Stimulated activated CD4-positive, alpha-beta T cell treated with anti-CD3 and anti-CD28 coated beads, Interleukin-1b, Interleukin-23, amount 100 ng/mL, for 24 hours (primary cell): ENCODE results near the gene VPS29.

ENCODE experiments used
- DNase-seq, 4 experiments: peaks; one replicate each; pipeline ENCODE4 v3.0.0-alpha.2; 2020; ENCODE audit warnings: low read depth in 4 of 4, low spot score in 1 of 4

Gene VPS29

DNA sequence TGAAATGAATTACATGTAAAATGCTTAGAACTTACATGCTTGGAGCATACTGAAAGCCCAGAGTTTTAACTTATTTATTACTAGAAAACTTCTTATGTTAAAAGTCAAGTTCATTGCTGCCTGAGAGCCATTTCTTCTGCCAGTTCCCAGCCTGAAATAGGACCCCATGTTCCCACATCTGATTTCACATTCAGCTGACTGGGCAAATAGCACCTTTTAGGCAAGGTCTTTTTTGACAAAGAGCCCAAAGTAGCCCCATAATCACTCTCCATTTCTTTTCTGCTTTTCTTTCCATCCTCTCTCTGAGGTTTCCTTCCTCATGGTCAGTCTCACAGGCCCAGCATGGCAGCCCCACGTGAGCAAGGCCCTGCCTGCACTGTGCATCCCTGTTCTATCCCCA, 50.6 kb downstream of the VPS29 start:
- no peak for DNase-seq

DNA sequence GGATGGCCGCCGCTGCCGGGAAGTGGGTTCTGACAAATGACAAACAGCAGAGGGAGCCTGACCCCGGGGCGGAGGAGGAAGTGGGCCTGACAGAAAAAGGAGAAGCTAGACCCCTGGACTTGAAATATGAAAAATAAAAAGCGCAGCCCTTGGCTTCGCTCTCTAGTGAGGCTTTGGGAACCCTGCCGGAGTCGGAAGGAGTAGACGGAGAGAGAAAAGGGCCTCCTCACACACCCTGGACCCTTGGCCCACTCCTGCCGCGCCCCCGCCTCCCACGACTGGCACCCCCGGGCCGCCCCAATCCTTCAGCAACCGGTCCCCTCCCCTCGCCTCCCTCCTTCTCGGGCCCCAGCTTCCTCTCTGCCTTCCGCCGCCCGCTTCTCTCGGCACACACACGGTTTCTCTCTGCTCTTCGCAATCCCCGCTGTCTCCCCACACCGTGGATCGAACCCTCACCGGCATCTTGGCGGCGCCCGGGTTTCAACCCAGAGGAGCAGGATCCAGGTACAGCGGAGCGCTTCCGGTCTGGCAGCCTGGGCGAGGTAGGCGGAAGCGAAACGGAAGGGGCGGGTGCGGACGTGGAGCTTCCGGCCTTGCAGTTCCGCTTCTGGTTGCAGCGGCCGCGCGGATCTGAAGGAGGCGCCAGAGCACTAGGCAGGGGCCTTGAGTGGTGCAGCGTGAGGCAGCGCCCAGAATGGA, 52.0 kb downstream of the VPS29 start, which contains the start of gene ARPC3:
ARPC3 (minus strand) TSS at position 539 of the 699 bp plus-strand sequence; CDS start at position 462, 77 bp downstream.
- DNase-seq: peak; percentile 80 to 94 (median 87)

DNA sequence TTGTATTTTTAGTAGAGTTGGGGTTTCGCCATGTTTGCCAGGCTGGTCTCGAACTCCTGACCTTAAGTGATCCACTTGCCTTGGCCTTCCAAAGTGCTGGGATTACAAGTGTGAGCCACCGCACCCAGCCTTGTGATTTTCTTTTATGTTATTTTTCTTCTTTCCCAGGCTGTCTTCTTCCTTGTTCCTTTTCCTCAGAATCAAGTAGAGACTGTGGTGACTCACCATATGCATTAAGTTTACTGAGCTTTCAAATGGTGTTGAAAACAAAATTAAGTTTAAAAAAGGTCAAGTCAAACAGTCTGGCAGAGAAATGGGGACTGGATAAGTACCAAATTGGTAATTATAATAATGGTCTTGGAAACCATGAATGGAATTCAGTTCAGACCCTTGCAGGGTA, 57.5 kb downstream of the VPS29 start:
- no peak for DNase-seq
